ENCODE measurements around the gene CENPS. TPM values are rescaled to one million over a fixed set of nuclear protein-coding genes. Genes with fewer than 3 reads are reported as not detected.
"Not testable (repeated sequence)": the region's sequence is repeated elsewhere in the genome, so short reads cannot be mapped to it uniquely, and the experiment has no call there.

The CENPS gene
- total RNA-seq, 1 donor from 2014 or later, result 9.5 TPM

DNA sequence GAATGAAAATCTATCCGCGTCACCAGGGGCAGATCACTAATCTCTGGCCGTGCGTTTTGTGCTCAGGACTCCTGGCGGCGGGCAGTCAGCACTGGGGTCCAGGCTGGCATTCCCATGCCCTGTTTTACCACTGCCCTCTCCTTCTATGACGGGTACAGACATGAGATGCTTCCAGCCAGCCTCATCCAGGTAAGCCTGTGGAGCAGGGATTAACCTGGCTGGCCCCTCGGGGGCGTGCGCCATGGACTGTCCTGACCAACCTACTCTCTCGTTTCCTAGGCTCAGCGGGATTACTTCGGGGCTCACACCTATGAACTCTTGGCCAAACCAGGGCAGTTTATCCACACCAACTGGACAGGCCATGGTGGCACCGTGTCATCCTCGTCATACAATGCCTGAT is 10.9 kb upstream of the CENPS start:
- DNase-seq, result no peak

DNA sequence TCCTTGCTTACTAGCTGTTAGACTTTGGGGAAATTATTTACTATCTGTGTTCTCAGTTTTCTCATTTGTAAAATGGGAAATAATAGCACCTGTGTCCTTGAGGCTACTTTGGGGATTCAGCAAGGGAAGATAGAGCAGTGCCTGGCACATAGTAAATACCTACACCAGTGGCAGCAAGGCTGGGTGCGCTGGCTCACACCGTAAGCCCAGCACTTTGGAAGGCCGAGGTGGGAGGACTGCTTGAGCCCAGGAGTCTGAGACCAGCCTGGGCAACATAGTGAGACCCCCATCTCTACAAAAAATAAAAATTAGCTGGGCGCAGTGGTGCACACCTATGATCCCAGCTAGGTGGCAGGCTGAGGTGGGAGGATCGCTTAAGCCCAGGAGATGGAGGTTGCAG is 8.6 kb upstream of the CENPS start:
- DNase-seq, result no peak

DNA sequence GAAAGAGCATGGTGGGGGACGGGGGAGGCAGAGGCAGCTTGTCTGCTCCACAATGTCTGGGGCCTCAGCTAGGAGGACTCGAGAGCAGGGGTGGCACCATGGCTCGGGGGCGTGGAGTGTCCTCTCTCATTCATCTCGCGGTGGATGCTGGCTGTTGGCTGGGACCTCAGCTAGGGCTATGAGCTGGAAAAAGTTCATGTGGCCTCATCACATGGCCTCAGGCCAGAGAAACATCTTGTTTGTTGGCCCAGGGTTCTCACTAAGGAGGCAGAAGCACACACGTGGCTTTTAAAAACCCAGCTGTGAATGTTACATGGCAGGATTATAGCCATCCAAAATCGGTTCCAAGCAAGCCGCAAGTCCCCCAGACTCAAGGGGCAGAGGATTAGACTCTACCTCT is 6.2 kb upstream of the CENPS start:
- peak; percentile 80 for DNase-seq

DNA sequence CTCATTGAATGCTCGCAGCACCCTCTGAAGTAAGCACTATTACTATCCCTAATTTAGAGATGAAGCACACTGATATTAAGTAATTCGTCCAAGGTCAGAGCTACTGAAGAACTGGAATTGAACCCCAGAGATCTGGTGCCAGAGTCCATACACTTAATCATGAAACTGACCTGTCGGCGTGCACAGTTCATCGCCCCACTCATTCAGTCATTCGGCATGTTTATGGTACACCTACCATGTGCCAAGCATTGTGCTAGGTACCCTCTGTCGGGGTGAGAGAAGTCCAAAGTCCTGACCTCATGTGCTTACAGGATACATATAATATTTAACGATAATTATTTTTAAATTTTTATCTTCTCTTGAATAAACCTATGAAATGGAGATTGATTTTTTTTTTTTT is 5.6 kb upstream of the CENPS start:
- no peak for DNase-seq

DNA sequence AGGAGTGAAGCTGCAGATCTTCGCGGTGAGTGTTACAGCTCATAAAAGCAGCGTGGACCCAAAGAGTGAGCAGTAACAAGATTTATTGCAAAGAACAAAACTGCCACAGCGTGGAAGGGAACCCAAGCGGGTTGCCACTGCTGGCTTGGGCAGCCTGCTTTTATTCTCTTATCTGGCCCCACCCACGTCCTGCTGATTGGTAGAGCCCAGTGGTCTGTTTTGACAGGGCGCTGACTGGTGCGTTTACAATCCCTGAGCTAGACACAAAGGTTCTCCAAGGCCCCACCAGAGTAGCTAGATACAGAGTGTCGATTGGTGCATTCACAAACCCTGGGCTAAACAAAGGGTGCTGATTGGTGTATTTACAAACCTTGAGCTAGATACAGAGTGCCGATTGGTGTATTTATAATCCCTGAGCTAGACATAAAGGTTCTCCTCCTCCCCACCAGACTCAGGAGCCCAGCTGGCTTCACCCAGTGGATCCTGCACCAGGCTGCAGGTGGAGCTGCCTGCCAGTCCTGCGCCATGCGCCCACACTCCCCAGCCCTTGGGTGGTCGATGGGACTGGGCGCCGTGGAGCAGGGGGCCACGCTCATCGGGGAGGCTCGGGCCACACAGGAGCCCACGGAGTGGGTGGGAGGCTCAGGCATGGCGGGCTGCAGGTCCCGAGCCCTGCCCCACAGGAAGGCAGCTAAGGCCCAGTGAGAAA is 4.3 kb upstream of the CENPS start:
- DNase-seq, result not testable (repeated sequence)

DNA sequence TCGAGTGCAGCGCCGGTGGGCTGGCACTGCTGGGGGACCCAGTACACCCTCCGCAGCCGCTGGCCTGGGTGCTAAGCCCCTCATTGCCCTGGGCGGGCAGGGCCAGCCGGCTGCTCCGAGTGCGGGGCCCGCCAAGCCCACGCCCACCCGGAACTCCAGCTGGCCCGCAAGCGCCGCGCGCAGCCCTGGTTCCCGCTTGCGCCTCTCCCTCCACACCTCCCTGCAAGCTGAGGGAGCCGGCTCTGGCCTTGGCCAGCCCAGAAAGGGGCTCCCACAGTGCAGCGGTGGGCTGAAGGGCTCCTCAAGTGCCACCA is 3.7 kb upstream of the CENPS start:
- not testable (repeated sequence) for DNase-seq

DNA sequence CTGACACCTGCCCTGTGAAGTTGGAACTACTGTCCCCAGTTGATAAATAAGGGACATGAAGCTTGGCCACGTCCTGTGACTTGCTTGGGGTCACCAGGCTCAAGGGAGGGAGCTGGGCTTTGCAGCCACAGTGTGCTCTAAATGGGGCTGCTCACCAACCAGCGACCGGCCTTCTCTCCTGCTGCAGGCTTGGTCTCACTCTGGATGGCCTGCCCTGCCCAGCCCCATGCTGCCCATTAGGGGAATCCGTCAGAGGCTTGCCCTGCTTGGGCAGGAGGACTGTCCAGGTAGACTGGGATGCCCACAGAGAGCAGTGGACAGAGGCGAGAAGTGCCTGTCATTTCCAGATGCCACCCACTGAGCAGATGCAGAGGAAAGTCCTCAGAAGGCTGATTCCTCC is 1.2 kb upstream of the CENPS start:
- no peak for DNase-seq

DNA sequence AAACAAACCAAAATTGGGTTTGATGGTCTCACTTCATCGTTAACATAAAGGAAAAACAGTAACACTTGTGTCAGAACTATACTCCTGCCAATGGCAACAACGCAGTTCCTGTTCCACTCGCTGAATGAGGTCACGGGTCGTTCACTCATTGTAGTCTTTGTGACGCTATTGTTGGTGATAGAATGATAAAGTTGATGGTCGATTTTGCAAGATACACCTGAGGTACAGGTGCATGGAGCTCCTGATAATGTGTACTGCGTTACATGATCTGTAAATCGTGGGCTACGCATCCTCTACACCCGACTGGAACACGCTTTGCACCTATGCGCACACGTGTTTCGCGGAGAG is 391 bp upstream of the CENPS start:
- DNase-seq, result no peak

DNA sequence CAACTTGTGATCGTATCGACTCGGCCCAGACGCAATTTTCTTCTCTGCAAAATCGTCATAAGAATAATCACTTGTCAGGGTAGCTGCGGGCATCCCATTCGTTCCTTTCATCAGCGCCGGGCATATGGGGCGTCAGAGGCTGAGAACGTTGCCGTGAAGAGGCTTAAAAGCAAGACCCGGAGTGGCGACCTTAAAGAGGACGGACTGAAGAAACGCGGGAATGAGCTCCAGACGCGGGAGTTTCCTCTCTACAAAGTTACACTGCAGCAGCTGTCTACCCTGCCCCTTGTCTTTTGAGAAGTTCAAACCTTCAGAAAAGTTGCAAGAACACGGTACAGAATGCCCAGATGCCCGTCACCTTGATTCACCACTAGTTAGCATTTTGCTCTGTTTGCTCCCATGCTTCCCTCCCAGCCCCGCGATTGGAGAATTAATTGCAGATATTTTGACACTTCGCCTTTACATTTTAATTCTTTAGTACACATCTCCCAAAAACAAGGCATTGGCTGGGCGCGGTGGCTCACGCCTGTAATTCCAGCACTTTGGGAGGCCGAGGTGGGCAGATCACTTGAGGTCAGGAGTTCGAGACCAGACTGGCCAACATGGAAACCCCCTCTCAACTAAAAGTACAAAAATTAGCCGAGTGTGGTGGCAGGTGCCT is 967 bp downstream of the CENPS start:
- DNase-seq, result no peak

DNA sequence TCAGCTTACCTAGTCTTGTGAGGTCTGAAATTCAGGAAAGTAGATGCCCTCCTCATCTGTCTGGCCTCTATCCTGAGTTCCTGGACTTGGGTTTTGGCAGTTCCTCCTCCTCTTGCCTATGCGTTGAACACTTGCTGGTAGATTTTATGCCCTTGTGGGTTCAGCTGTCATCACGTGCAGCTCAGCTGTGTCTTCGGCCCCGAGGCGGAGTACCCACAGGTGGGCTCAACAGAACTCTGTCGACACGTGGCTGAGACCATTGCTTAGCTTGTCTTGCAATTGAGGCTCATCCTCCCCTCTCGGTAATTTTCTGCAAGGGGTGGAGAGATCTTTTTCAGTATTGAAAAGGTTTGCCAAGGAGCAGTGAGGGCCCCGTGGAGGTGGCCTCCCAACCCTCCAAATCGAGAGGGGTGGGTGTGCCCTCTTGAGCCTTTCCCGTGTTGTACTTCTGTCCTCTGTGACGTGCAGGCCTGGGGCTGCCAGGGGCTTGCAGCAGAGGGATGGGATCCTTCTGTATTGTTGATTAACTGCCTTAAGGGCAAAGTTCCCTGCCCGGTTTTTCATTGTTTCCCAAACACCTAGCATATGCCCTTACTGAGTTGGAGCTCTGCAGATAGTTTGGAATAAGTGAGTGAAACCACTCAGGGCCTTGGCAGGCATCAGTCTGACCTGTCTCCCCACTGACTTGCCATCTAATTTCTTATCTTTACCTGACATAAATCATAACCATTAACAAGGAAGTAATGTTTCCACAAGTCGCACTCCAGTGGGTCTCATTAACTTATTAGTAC is 2.9 kb downstream of the CENPS start:
- no peak for DNase-seq

DNA sequence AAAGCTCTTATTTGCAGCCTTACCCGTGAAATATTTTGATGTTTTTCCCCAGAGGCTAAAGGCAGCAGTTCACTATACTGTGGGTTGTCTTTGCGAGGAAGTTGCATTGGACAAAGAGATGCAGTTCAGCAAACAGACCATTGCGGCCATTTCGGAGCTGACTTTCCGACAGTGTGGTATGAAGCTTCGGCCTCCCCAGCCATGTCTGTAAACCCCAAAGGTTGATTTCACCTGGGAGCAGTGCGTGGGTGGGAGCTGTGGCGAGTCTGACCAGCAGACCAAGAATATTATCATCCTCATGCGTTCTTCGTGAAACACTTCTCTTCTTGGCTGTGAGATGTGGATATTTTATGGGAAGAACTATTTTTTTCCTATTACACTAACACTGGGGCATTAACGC is 3.6 kb downstream of the CENPS start:
- no peak for DNase-seq

DNA sequence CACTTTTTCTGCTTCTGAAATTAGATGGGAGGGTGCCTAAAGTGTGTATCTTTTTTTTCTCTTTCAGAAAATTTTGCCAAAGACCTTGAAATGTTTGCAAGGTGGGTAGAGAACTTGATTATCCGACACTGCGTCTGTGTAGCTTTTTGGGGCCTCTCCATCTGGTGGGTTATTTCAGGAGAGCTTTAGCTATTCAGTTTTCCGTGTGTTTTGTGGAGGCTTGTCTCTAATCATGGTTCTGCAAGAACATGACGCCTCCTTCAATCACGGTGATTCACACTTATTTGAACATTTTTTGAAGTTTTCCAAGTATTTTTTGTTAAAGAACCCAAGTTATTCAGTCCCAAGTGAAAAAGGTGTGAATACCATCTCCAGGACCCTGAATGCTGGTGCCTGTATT is 4.4 kb downstream of the CENPS start:
- no peak for DNase-seq

DNA sequence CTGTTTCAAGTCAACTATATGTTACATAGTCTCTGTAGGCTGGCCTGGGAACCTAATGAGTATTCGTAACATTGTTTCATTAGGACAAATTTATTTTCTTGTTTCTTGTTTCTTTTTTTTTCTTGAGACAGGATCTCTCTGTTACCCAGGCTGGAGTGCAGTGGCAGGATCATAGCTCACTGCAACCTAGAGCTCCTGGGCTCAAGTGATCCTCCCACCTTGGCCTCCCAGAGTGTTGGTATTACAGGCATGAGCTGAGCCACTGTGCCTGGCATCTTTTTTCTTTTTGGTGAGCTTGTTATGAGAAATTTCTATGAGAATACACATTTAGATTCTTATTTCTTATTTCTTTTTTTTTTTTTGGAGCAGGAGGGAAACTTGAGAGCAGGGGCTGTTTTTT is 6.8 kb downstream of the CENPS start:
- no peak for DNase-seq

DNA sequence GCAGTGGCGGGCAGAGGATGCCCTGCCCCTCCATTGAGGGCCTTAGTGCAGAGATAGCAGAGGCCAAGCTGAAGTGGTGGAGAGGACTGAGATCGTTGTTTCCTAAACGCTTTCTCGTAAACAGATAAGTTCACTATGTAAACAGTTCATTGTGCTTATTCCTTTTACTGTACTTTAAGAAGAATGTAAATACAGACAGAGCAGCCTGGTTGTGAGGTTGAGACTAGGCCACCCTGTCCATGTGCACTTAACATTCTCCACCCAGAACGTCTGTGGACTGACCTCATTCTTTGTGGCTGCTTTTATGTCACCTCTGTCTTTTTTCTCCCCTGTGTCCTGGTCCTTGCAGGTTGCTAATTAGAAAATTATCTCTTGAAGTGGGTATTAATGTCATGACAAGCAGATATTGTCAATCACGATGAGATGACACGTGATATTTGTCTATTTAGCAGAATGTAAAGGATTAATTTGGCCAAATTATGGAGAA is 8.5 kb downstream of the CENPS start:
- DNase-seq, result no peak

DNA sequence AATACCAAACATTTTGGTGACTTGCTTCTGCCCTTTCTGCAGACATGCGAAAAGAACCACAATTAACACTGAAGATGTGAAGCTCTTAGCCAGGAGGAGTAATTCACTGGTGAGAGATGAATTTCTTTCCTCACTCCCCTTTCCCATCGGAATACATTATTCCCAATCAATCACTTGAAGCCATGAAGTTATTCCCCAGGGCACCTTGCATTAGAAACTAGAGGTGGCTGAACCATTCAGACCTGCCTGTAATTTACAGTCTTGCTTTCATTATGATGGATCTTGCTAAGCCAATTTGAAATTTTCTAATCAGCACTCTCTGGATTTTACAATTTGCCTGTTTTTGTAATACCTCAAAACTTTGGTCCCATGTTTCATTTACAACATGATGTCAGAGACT is 10.1 kb downstream of the CENPS start:
- DNase-seq, result no peak

DNA sequence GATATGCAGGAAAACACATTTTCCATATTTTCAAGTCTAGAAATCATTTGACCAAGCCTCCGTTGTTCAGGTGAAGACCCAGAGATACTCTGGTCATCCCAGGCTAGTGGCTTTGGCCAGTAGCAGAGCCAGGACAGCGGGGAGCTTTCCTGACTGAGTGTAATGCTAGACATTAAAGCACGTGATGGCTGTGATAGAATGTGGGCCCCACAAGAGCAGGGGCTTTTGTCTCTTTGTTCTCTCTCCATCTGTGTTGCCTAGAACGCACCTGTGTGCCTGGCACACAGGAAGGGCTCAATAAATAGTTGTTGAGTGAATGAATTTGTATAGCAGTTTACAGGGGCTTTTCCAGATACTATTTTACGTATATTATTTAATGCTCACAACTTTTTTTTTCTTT is 10.6 kb downstream of the CENPS start:
- no peak for DNase-seq

DNA sequence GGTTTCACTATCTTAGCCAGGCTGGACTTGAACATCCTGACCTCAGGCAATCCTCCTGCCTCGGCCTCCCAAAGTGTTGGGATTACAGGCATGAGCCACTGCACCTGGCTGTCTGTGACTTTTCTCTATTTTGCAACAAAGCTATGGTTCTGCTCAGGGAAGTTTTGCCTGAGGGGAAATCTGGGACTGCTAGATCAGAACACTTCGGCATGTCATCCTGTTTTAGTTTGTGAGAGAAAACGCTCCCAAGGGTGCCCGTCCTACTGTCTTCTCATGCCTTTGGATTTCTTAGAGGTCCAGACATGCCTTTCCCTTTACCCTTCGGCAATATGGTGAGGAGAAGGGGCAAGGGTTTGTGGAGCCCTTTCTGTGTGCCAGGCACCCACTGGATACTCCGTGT is 14.0 kb downstream of the CENPS start:
- no peak for DNase-seq

DNA sequence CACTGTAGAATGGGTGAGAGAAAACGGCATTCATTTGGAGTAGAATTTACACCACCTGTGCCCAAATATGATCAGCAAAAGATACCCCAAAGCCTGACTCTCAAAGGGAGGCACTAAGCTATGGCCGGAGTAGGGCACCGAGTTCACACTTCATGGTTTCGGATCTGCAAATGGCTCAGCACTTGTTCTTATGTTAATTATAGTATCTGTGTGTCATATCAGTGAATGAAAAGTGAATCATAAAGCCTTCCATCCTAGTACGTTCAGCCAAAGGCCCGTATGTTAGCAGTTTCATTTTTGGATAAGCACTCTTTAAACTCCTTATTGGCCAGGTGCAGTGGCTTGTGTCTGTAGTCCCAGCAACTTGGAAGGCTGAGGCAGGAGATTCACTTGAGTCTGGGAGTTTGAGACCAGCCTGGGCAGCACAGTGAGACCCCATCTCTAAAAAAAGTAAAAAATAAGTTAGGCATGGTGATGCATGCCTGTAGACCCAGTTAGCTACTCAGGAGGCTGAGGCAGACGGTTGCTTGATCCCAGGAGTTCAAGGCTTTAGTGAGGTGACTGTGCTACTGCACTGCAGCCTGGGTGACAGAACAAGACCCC is 14.7 kb downstream of the CENPS start:
- DNase-seq, result no peak

DNA sequence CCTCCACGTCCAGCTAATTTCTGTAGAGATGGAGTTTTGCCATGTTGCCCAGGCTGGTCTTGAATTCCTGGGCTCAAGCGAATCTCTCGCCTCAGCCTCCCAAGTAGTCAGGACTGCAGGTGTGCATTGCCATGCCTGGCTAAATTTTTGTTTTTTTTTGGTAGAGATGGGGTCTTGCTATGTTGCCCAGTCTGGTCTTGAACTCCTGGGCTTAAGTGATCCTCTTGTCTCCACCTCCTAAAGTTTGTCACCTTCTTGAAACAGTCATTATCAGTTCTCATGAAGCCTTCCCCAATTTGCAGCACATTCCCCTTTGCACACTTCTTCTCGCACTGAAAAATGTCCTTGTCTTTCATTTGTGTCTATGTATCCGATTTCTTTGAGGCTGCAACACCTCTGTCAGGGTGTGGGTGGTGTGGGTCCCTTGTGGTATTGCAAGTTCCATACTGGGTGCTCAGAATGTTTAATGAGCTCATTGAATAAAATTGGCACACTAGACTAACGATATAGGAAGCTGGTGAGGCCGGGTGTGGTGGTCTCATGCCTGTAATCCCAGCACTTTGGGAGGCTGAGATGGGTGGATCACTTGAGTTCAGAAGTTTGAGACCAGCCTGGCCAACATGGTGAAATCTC is 16.7 kb downstream of the CENPS start:
- no peak for DNase-seq

DNA sequence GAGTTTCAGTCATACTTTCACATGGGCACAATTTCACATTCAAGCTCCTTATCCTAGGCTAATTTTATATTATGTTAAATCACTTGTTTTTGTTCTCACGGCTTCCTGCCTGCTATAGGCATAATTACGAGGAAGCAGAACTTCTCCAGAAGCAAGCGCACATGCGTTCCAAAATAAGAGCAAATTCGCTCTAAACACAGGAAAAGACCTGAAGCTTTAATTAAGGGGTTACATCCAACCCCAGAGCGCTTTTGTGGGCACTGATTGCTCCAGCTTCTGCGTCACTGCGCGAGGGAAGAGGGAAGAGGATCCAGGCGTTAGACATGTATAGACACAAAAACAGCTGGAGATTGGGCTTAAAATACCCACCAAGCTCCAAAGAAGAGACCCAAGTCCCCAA is 19.5 kb downstream of the CENPS start, which contains the start of gene CORT:
CORT (plus strand) TSS at position 281 of the 400 bp plus-strand sequence. CDS start 193 bp downstream, outside the sequence.
- no peak for DNase-seq

DNA sequence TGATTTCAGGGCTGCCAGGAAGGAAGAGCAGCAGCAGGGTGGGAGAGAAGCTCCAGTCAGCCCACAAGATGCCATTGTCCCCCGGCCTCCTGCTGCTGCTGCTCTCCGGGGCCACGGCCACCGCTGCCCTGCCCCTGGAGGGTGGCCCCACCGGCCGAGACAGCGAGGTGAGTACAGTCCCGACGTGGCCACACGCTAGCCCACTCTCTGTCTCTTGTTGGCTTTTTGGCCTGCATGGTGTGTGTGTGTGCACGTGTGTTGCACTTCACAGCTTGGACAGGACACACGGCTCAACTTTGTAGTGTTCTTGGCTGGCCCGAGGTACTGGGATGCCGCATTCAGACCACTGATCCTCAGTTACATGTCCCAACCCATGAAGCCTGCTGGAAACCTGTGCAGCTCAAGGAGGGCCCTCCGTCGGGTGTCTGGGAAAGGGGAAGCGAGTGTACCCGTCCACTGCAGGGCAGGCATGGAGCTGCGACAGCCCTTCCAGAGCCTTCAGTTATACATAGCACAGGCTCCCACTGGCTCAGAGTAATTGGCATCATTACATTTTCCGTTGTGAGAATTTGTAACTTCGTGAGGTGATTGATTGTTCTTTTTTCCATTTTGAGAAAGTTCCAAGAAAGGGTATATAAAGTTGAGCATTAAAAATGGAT is 20.1 kb downstream of the CENPS start:
- peak; percentile 37 for DNase-seq

DNA sequence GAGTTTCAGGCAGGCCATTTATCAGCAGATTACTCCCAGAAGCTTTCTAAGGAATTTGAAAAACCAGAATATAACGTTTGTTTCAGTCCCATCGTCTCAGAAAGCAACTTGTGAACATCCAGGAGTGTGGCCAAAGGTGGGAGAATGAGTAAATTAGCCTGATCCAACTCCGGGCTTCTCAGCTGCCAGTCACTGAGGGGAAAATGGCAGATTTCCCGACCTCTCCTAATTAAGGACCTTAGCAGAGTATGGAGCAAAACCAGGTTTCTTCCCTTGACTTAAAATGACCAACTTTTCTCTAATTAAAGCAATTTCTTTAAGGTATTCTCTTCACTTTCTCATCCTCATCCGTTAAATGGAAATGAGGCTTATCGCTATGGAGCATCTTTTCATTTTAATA is 20.6 kb downstream of the CENPS start:
- DNase-seq, result peak; percentile 24

Measured in tongue (tissue), 2 donors.